Endothelial cell of umbilical vein (primary cell): ENCODE measurements around the gene SMCO3. TPM values are rescaled to one million over a fixed set of nuclear protein-coding genes. Genes with fewer than 3 reads are reported as not detected.

ENCODE experiments used
- BruUV-seq: library from RNA; stranded (reverse); fragments of 400-500 nt; replicated peaks from 2 replicates; lab custom pipeline; 2021; lab: Mats Ljungman, UMichigan
- CTCF ChIA-PET: fragments of 300-600, 350-600 bp; sonication (Branson Sonifier 250); formaldehyde crosslinking; loops from one replicate; lab custom pipeline; 2021; ENCODE audit warnings: antibody characterized with exemption, inconsistent platforms; lab: Charles Lee
- POLR2A ChIA-PET: fragments of 300-600, 350-600 bp; sonication (Branson Sonifier 250); formaldehyde crosslinking; loops from one replicate; lab custom pipeline; 2021; ENCODE audit warnings: antibody characterized with exemption, inconsistent platforms; lab: Charles Lee
- DNase-seq: peaks from one replicate; pipeline ENCODE4 v3.0.0-alpha.2; 2011; ENCODE audit warnings: low read depth, low spot score
- FAIRE-seq: peaks from 2 replicates; lab custom pipeline; 2011; peaks lifted over from hg19 to GRCh38; lab: Jason Lieb, UNC
- H2AFZ ChIP-seq: 2 replicates; pipeline ENCODE4 v1.6.0; 2012; ENCODE audit warnings: low read depth, low read length, control low read depth, inconsistent platforms
- H3K27ac ChIP-seq: 2 replicates; pipeline ENCODE4 v1.5.1; 2011; ENCODE audit warnings: low read depth, mild to moderate bottlenecking, control low read depth, low read length, moderate library complexity; ENCODE audit not compliant: insufficient read depth
- H3K27me3 ChIP-seq, 2 experiments: 2 replicates each; pipeline versions ENCODE4 v1.6.0 to v1.6.1; 2011; ENCODE audit warnings: low read length in 2 of 2, mixed read lengths in 1 of 2; ENCODE audit not compliant: control insufficient read depth in 2 of 2, insufficient read depth in 2 of 2
- H3K36me3 ChIP-seq, 2 experiments: 2 replicates in 1 of 2; 3 replicates in 1 of 2; pipeline ENCODE4 v1.5.1; 2011; ENCODE audit warnings: low read length in 2 of 2, mild to moderate bottlenecking in 1 of 2, moderate library complexity in 1 of 2; ENCODE audit not compliant: control insufficient read depth in 2 of 2, insufficient read depth in 2 of 2; ENCODE audit errors: extremely low read depth in 1 of 2
- H3K4me1 ChIP-seq: 3 replicates; pipeline ENCODE4 v1.5.1; 2011; ENCODE audit warnings: mild to moderate bottlenecking, low read length; ENCODE audit not compliant: control insufficient read depth, insufficient read depth; ENCODE audit errors: extremely low read depth
- H3K4me2 ChIP-seq: 2 replicates; pipeline ENCODE4 v1.6.1; 2011; ENCODE audit warnings: low read length, control low read depth, mixed read lengths; ENCODE audit not compliant: insufficient read depth
- H3K4me3 ChIP-seq, 3 experiments: fragments of 200-600 bp in 1 of 3; sonication (generic), shearing (Covaris generic) in 1 of 3; replicated peaks in 1 of 3; 2 replicates each; pipeline ENCODE4 v1.5.1; 2011 to 2016; ENCODE audit warnings: control low read depth in 3 of 3, low read length in 3 of 3, mild to moderate bottlenecking in 2 of 3, inconsistent platforms in 1 of 3, low read depth in 1 of 3, moderate library complexity in 1 of 3; ENCODE audit not compliant: insufficient read depth in 1 of 3
- H3K79me2 ChIP-seq: 2 replicates; pipeline ENCODE4 v1.6.0; 2012; ENCODE audit warnings: low read length, inconsistent platforms; ENCODE audit not compliant: control insufficient read depth, insufficient read depth
- H3K9ac ChIP-seq: replicated peaks from 2 replicates; pipeline ENCODE3; 2011; ENCODE audit warnings: low read length, control low read depth; ENCODE audit not compliant: insufficient read depth; ENCODE audit errors: extremely low read depth
- H3K9me1 ChIP-seq: replicated peaks from 3 replicates; pipeline ENCODE4 v1.6.0; 2011; ENCODE audit warnings: mild to moderate bottlenecking, low read length; ENCODE audit not compliant: control insufficient read depth, insufficient read depth; ENCODE audit errors: extremely low read depth
- H3K9me3 ChIP-seq: replicated peaks from 2 replicates; pipeline ENCODE4 v1.5.1; 2012; ENCODE audit warnings: low read length, inconsistent platforms; ENCODE audit not compliant: control insufficient read depth, insufficient read depth
- H4K20me1 ChIP-seq: replicated peaks from 2 replicates; pipeline ENCODE3; 2011; ENCODE audit warnings: mild to moderate bottlenecking, low read length; ENCODE audit not compliant: control insufficient read depth, insufficient read depth; ENCODE audit errors: extremely low read depth
- FOS ChIP-seq: IDR thresholded peaks from 2 replicates; pipeline ENCODE4 v1.6.1; 2011; ENCODE audit warnings: mild to moderate bottlenecking, low read length, moderate library complexity, borderline replicate concordance; ENCODE audit not compliant: insufficient read depth
- JUN ChIP-seq: IDR thresholded peaks from 2 replicates; pipeline ENCODE4 v1.6.1; 2011; ENCODE audit warnings: borderline replicate concordance, low read depth; ENCODE audit not compliant: insufficient read length, insufficient read depth
- MAX ChIP-seq: IDR thresholded peaks from 2 replicates; pipeline ENCODE4 v1.6.1; 2011; ENCODE audit not compliant: insufficient read depth, insufficient read length
- POLR2A ChIP-seq: IDR thresholded peaks from 2 replicates; pipeline ENCODE4 v1.6.1; 2012; ENCODE audit warnings: low read depth, mild to moderate bottlenecking, control low read depth, low read length
- POLR2AphosphoS5 ChIP-seq: IDR thresholded peaks from 2 replicates; pipeline ENCODE4 v1.6.1; 2012; ENCODE audit warnings: low read depth, mild to moderate bottlenecking, control low read depth, low read length, moderate library complexity; ENCODE audit not compliant: insufficient read depth
- dilution Hi-C: fragments of 300-500 bp; cut with MboI; formaldehyde crosslinking; loops from one replicate; pipeline ENCODE4 v1.15.0; 2019; ENCODE audit warnings: low sequenced_read_pairs; ENCODE audit not compliant: extremely low pct_ligation_motif_present
- intact Hi-C: fragments of 100-400 bp; cut with micrococcal nuclease; formaldehyde crosslinking; loops from one replicate; pipeline ENCODE4 v1.10.0; 2022
- polyA plus RNA-seq, 4 experiments: library from polyadenylated mRNA; depleted of rRNA in 3 of 4; stranded (reverse) in 3 of 4; unstranded in 1 of 4; fragments of >200 nt; gene quantifications; 2 replicates each; pipeline versions ENCODE4 v1.2.1 to v1.2.3, GENCODE V29; 2011 to 2012; ENCODE audit warnings: missing spikeins in 1 of 4
- total RNA-seq: library from RNA; stranded (reverse); gene quantifications from 2 replicates; pipeline ENCODE4 v1.2.3, GENCODE V29; 2021
- TF ChIP-seq, protein P1 (sequence below), 2 donors: IDR thresholded peaks; 1 replicate in 1 of 2; 2 replicates in 1 of 2; pipeline ENCODE4 v1.5.1; 2011; ENCODE audit warnings: low read length in 2 of 2, mild to moderate bottlenecking in 2 of 2, moderate library complexity in 2 of 2, control low read depth in 1 of 2, inconsistent platforms in 1 of 2, low read depth in 1 of 2; ENCODE audit not compliant: insufficient read depth in 1 of 2; ENCODE audit errors: extremely low read depth in 1 of 2

SMCO3 gene
- total and polyA plus RNA-seq, 2 donors (not counting 3 experiments of a cell fraction or from before 2014, with no cell fraction given) = 0.33 to 0.35 TPM

DNA sequence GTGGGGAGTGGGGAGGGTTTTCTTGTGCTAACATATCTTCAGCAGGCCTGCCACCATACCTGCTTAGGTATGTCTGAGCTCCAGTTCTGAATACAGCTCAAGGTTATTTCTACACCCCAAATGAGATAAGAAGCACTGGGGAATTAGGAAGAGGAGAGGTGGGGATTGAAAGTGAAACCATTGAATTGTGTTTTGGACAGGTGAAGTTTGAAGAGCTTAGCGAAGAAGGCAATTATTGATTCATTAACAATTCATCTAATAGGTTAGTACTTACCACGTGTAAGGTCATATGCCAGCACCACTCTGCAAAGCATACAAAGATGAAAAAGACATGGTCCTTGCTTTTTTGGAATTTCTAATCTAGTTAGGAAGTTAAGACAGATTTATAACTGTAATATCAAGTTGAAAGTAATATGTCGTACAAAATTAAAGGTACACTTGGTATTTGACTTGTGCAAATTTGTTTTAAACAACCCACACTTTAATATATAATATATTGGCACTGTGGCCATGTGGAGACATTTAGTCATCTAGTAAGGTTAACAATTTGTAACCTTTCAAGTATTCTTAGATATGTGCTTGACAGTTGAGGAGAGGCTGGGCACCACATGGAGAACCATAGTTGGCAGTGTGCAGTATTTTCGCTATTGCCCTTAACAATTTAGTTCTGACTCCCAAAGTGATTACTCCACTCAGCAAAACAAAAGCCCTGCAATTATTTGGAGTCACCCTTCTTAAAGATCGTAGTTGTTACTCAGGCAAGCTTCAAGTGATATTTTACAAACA lies 3.6 kb downstream of the SMCO3 start:
- BruUV-seq = no TSS peak
- dilution Hi-C loops (no loop called here), intact Hi-C loops (no loop called here)
- CTCF ChIA-PET = interaction anchor here (0.6 to 4.9 kb wide), 26 partner anchors 8 to 411 kb away, joined by 3 to 147 read pairs (median 6); partner anchors contain the start of genes ART4 and RERG
- Histone ChIP-seq H3K27me3 (no peaks in the 10 kb centered on the region), H4K20me1 (no peaks in the 10 kb centered on the region), H3K9me3 (no peaks in the 10 kb centered on the region), H2AFZ (no peak overlapping the region), H3K27ac (no peak overlapping the region), H3K9ac (no peak overlapping the region), H3K4me1 (no peaks in the 10 kb centered on the region), H3K9me1 (no peaks in the 10 kb centered on the region), H3K79me2 (no peaks in the 10 kb centered on the region), H3K4me3 (no peak overlapping the region), H3K36me3 (no peaks in the 10 kb centered on the region), H3K4me2 (no peak overlapping the region)
- POLR2A ChIA-PET = interaction anchor here (0.8 kb wide), 1 partner anchor 8 kb away, joined by 3 read pairs; no protein-coding TSS in a partner anchor
- TF ChIP-seq POLR2AphosphoS5 = no peak
- TF ChIP-seq POLR2A = no peak
- no peak for TF ChIP-seq FOS
- no peak for TF ChIP-seq JUN
- TF ChIP-seq MAX = no peak
- no peak for DNase-seq
- FAIRE-seq = no peak

GRCh38 chr12:14803830-14804160 lies 10.2 kb downstream of the SMCO3 start:
- Histone ChIP-seq H3K9ac (peak overlapping the region; percentile 79), H3K4me1 (peaks cover 17% of the 10 kb centered on the region), H3K36me3 (peaks cover 4 to 9% of the 10 kb centered on the region in 2 experiments), H3K27me3 (no peaks in the 10 kb centered on the region), H4K20me1 (no peaks in the 10 kb centered on the region), H3K79me2 (peaks cover 39% of the 10 kb centered on the region), H3K4me2 (peak overlapping the region; percentile 95), H3K4me3 (peak overlapping the region; percentile 40 to 97 (median 82)), H2AFZ (peak overlapping the region; percentile 88), H3K9me1 (no peaks in the 10 kb centered on the region), H3K27ac (peak overlapping the region; percentile 57), H3K9me3 (no peaks in the 10 kb centered on the region)
- CTCF ChIA-PET = interaction anchor here (1.0 to 3.2 kb wide), 8 partner anchors 11 to 418 kb away, joined by 3 to 20 read pairs (median 6); partner anchors contain the start of gene RERG
- DNase-seq (no peak), FAIRE-seq (no peak)
- dilution Hi-C loops = no loop called here
- POLR2A ChIA-PET = interaction anchor here (0.7 to 1.3 kb wide), 5 partner anchors 29 to 156 kb away, joined by 3 to 12 read pairs (median 6); a partner anchor contains a TSS
- TF ChIP-seq POLR2AphosphoS5 (no peak), POLR2A (no peak), JUN (no peak)
- TF ChIP-seq, protein P1, sequence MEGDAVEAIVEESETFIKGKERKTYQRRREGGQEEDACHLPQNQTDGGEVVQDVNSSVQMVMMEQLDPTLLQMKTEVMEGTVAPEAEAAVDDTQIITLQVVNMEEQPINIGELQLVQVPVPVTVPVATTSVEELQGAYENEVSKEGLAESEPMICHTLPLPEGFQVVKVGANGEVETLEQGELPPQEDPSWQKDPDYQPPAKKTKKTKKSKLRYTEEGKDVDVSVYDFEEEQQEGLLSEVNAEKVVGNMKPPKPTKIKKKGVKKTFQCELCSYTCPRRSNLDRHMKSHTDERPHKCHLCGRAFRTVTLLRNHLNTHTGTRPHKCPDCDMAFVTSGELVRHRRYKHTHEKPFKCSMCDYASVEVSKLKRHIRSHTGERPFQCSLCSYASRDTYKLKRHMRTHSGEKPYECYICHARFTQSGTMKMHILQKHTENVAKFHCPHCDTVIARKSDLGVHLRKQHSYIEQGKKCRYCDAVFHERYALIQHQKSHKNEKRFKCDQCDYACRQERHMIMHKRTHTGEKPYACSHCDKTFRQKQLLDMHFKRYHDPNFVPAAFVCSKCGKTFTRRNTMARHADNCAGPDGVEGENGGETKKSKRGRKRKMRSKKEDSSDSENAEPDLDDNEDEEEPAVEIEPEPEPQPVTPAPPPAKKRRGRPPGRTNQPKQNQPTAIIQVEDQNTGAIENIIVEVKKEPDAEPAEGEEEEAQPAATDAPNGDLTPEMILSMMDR (IDR thresholded peaks at IDR 0.05; ENCODE audit: extremely low read depth in 1 of 2, insufficient read depth in 1 of 2, low read depth in 1 of 2, low read length in 2 of 2) = no peak
- intact Hi-C loops = loop anchor here (1.0 kb wide), 6 partner anchors 29 to 418 kb away; partner anchors contain the start of gene ARHGDIB
- TSS peak; percentile 90 for BruUV-seq
